HG02981 (cell line): ENCODE measurements around the gene DIS3L2.

Experiments used
- ATAC-seq: cut with Tn5 transposase; IDR thresholded peaks from one replicate; pipeline ENCODE4 v1.9.1; 2021; ENCODE audit warnings: mild to moderate bottlenecking, moderate library complexity; ENCODE audit not compliant: unreplicated experiment

DIS3L2 gene, protein sequence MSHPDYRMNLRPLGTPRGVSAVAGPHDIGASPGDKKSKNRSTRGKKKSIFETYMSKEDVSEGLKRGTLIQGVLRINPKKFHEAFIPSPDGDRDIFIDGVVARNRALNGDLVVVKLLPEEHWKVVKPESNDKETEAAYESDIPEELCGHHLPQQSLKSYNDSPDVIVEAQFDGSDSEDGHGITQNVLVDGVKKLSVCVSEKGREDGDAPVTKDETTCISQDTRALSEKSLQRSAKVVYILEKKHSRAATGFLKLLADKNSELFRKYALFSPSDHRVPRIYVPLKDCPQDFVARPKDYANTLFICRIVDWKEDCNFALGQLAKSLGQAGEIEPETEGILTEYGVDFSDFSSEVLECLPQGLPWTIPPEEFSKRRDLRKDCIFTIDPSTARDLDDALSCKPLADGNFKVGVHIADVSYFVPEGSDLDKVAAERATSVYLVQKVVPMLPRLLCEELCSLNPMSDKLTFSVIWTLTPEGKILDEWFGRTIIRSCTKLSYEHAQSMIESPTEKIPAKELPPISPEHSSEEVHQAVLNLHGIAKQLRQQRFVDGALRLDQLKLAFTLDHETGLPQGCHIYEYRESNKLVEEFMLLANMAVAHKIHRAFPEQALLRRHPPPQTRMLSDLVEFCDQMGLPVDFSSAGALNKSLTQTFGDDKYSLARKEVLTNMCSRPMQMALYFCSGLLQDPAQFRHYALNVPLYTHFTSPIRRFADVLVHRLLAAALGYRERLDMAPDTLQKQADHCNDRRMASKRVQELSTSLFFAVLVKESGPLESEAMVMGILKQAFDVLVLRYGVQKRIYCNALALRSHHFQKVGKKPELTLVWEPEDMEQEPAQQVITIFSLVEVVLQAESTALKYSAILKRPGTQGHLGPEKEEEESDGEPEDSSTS

GRCh38 chr2:231961349-231962166 is at the start of gene DIS3L2:
DIS3L2 (plus strand) TSS chr2:231961713; CDS start chr2:232014928, 53,215 bp downstream.
- peak; percentile 95 for ATAC-seq

GRCh38 chr2:231914077-231914690 is 47.3 kb upstream of the DIS3L2 start:
- no peak for ATAC-seq

- no peak for ATAC-seq
Measured at GRCh38 chr2:231917280-231918066, 44.0 kb upstream of the DIS3L2 start.

GRCh38 chr2:231918501-231919330 is 42.8 kb upstream of the DIS3L2 start:
- no peak for ATAC-seq

DNA sequence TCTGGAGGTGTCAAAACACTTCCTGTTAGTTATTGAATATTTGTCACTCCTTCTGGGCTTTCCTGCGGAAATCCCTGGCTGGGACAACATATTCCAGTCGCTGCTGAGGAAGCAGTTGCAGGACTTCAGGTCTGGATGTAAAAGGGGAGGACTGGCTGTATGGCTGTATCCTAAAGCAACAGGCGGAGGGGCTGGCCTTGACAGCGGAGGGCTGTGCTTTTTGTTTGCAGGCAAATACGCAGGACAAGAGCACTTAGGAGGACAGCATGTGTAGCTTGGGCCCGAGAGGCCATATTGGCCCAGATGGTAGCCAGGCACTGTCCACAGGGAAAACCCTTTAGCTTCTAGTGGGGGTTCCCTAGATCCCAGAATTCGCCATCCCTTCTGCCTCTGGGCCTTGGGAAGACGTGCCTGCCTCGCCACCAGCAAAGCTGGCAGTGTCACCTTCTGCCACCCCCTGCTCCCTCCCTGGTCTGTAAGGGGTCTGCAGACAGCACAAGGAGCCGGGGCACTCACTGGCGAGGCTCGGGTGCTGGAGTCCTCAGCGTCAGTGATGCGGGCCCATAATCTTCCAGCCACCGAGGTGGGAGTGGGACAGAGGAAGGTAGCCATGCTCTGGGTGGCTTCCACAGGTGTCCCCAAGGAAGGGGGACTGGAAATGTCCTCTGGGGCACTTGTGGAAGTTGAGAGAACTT is 42.0 kb upstream of the DIS3L2 start:
- ATAC-seq: no peak

- no peak for ATAC-seq
Measured at GRCh38 chr2:231920366-231920765, 41.1 kb upstream of the DIS3L2 start.

DNA sequence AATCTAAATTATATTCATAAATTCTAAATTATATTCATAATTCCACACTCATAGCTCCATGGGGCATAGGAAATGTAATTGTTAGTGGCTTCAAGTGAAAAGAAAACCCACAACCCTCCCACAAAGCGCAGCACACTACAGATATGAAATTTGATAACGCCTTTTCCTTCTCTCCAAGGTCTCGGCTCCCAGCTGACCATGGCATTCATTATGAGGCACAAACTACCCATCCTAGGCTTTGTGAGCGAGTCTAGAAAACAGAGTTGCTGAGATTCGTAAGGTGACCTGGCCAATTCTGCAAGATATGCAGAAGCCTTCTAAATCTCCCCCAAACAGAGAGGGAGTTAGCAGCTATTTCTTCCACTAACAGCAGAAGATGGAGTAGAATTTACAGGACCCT is 40.7 kb upstream of the DIS3L2 start:
- ATAC-seq: no peak

DNA sequence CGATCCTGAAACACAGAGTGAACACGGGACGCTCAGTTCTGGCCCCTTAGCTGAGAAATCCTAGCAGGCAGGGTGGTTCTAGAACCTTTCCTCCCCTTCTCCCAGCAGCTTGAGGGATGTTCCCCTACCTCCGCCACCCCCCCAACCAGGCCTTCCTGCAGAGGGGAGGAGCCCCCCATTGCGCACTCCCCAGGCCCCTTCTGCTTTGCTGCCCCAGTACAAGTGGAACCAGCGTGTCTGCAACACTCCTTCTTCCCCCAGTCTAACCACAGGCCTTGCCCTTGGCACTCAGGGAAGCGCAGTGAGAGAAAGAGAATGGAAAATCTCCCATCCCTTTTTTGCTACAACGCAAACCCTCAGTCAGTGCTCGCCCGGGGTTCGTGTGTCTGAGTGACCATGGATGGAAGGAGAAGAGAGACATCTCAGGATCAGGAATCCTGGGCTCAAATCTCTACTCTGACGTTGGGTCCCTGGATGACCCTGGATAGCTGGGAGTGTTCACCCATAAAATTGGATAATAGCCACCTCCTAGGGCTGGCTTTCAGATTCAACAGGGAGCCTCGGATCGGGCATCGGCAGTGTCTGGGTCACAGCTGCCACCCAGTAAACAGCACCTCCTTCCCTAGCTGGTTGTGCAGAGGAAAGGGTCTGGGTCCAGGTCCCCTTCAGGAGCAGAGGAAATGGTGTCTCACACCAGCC is 39.1 kb upstream of the DIS3L2 start:
- no peak for ATAC-seq

DNA sequence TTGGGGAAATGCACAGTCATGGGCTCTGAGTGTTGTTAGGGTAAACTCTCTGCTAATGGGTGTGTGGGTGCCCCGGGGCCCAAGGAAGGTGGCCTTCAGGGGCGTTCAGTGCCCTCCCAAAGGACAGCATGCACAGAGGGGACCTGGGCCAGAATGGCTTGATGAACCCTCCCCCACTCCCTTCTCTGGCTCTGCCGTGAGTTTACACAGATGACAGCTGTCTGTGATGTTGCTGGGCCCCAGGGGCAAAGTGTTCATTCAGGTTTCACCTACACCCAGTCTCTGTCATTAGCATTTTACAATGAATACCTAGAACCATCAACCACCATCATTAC is 38.5 kb upstream of the DIS3L2 start:
- ATAC-seq: no peak

DNA sequence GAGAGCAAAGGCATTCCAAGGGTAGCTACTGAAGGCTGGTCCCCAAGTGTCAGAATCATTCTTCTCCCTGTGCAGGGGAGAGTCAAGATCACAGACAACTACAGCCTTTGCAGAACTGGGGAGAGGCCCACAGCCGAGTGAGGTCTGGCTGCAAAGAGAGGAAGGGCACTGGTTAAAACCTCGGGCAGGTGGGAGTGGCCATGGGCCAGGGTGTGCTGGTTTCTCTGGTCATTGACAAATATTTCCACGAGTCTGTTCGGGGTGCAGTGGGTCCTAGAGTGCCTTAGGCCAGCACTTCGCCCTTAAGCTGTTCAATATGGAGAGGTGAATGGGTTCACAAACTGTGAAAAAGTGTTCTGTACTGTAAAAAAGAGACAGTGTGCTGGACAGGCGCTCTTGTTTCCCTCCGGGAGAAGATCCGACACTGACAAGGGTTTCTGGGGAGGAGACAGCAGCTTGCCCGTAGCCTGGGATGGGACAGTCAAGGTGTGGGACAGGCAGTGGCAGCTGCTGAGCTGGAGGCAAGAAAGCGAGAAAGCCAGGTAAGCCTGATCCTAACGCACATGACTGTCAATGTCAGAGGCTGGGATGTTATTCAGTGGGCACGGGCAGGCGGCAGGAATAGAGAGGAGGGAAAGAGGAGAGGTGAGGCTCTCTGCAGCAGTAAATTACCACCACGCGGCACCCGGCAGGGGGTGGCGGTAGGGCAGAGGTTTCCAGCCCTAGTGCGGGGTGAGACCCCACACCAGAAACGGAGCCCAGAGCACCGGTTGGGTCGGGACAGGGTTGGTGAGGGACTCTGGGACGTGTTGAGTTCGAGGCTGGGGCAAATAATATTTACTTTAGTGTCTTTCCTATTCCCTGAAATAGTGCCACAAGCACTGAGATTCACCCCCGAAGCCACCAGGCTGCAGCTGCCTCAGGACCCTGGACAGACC is 37.3 kb upstream of the DIS3L2 start:
- ATAC-seq: no peak

GRCh38 chr2:231924889-231925275 is 36.6 kb upstream of the DIS3L2 start:
- no peak for ATAC-seq

DNA sequence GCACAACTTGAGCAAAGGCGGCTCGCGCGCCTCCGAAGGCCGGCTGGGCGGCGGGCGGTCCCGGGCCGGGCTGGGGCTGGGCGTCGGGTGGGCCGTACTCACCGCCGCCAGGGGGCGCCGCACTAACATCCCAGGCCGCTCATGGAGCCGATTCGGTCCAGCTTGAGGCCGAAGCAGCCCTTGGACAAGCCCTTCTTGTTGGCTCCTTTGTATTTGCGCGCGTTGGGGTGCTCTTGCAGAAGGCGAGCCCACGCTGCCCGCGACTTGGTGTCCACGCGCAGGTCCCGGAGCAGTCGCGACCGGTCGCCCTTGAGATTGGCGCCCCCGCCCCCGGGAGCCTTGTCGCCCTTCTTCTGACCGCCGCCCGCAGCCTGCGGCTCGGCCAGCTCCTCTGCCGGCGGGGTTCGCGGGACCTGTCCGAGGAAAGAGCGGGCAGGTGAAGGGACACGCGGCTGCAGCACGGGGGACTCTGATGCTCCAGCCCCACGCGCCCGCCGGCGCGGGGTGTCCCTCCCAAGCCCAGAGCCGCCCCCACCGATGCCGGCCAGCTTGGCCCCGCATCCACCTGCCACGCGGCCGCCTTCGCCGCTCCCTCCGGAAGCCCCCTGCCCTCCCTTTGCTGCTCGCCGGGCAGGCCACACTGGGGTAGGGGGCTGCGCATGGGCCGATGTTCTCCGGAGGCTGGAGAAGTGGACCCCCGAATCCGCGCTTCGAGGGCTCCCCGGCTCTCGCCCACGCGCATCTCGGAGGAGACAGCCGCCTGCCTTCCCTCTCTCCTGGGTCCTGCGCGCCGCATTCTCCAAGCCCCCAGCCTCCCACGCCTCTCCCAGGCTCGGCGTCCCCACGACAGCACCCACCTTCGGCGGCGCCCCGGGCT is 36.0 kb upstream of the DIS3L2 start:
- ATAC-seq: peak; percentile 44

GRCh38 chr2:231926180-231926741 is 35.3 kb upstream of the DIS3L2 start, which contains the start of gene NPPC:
NPPC (minus strand) TSS chr2:231926396; CDS start chr2:231926249, 147 bp downstream.
- ATAC-seq: peak; percentile 52

DNA sequence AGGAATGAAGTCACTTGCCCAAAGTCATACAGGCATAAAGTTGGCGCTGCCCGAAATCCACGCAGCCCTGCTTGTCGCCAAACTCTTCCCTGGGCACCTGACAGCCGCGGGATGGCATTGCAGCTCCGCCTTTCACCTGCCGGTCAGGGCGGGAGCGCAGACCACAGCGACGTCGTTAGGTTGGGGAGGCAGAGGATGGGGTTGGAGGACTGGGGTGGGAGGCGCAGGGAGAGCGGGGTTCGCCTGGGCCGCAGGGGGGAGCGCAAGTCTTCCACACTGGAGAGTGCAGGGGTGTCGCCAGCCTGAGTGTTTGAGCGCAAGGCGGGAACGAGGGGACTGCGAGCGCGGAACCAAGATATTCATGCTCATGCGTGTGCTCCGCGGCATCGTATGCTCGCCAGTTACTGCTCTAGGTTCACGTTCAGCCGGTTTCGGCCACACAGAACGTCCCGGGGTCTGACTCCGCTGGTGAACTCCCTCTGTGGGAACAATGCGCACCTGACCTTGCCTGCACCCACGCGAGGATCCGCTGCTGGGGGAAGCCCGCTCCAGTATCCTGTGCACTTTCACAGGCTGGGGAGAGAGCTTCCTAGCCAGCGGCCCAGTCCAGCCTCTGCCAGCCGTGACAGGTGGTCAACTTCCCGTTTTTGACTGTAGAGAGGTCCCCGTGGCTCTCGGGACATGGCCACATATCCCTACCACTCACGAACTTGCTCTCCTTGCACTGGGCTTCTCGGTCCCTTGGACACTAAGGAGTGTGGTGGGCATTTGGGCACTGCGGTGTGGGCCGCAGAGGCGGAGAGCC is 34.5 kb upstream of the DIS3L2 start:
- ATAC-seq: no peak

GRCh38 chr2:231927566-231927890 is 34.0 kb upstream of the DIS3L2 start:
- no peak for ATAC-seq
